Omental fat pad (tissue), 4 donors: ENCODE data around the gene SIRT4. TPM values are rescaled to one million over a fixed set of nuclear protein-coding genes. Genes with fewer than 3 reads are reported as not detected.
A peak's percentile ranks its signal among the peaks of the same experiment; 100 is the strongest.

Experiments used
- ATAC-seq: fragments of 150-250 bp; one replicate; pipeline ENCODE4 v1.9.1; 2016; ENCODE audit warnings: mild to moderate bottlenecking, moderate library complexity; ENCODE audit not compliant: low FRiP score
- DNase-seq: peaks from one replicate; pipeline ENCODE4 v3.0.0-alpha.2; 2019; ENCODE audit warnings: low spot score
- small RNA-seq: library from RNA; depleted of rRNA; stranded (forward); fragments of <200 nt; gene quantifications from one replicate; pipeline ENCODE3, GENCODE V24; 2016
- total RNA-seq, 4 donors: library from RNA; depleted of rRNA; stranded (reverse); fragments of >200 nt; gene quantifications; one replicate each; pipeline ENCODE4 v1.1.0, GENCODE V29; 2016
- TF ChIP-seq, protein P1 (sequence below), 3 donors: fragments of 450-650 bp; IDR thresholded peaks; one replicate each; pipeline ENCODE4 v1.5.1; 2016 to 2017; ENCODE audit warnings: antibody characterized with exemption in 3 of 3, mild to moderate bottlenecking in 3 of 3, moderate library complexity in 2 of 3

SIRT4 gene
- total RNA-seq, 4 donors from 2014 or later = 1.3 to 2.4 (median 1.4) TPM; not detected in 1

DNA sequence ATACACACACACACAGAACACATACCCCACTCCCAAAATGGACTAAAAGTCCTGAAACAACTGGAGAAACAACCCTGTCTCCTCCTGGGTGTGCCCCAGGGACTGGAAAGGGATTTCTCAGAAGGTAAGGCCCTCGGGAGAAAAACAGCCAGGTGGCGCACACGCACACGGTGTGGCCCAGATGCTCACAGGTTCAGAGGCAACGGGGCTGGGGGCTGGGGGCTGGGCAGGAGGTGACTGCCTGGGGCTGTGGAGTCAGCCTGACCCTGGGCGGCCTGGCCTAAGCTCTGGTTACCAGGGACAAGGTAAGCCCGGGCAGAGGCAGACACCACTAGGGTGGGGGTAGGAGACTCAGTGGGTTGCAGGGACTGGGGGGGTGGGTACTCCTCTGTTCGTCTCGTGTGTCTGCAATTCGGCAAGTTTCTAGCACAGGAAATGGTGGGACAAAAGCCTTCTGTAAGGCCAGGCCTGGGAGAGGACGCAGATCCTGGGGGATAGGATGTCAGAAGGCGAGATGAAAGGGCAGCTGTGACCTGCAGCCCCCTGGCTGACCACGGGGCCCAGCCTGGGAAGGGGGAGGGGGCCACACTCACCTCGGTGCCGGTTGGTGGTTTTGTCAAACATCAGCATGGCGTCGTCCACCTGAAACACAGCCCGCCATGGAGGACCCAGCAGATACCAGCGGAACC, 56.4 kb downstream of the SIRT4 start:
- ATAC-seq (no peak), DNase-seq (no peak)
- TF ChIP-seq, protein P1, sequence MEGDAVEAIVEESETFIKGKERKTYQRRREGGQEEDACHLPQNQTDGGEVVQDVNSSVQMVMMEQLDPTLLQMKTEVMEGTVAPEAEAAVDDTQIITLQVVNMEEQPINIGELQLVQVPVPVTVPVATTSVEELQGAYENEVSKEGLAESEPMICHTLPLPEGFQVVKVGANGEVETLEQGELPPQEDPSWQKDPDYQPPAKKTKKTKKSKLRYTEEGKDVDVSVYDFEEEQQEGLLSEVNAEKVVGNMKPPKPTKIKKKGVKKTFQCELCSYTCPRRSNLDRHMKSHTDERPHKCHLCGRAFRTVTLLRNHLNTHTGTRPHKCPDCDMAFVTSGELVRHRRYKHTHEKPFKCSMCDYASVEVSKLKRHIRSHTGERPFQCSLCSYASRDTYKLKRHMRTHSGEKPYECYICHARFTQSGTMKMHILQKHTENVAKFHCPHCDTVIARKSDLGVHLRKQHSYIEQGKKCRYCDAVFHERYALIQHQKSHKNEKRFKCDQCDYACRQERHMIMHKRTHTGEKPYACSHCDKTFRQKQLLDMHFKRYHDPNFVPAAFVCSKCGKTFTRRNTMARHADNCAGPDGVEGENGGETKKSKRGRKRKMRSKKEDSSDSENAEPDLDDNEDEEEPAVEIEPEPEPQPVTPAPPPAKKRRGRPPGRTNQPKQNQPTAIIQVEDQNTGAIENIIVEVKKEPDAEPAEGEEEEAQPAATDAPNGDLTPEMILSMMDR (IDR thresholded peaks at IDR 0.05) = no peak

DNA sequence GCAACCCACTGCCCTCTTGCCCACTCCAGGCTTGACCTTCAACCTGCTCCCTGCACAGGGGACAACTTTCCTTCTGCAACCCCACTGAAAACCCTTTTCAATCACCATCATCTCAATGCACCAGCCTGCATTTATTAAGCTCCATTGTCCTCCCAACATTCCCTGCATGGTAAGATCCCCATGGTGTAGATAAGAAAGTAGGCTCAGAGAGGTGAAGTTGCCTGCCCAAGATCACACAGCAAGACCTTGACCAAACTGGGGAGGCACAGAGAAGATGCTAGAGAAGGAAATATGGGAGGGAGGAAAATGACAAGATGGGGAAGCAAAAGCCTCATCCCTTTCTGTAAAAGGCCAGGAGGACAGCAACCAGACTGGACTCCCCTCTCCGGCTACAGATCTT, 57.0 kb downstream of the SIRT4 start:
- ATAC-seq (no peak), DNase-seq (no peak)
- TF ChIP-seq, protein P1 (IDR thresholded peaks at IDR 0.05) = no peak

- TF ChIP-seq, protein P1 (IDR thresholded peaks at IDR 0.05) = no peak
- no peak for DNase-seq
- no peak for ATAC-seq
Measured at GRCh38 chr12:120361506-120362208, 59.5 kb downstream of the SIRT4 start.

Small RNA genes within 50 kb of the gene (small RNA-seq; reads per million reads assigned to genes)
- gene RNU4-1 (1,679 reads per million, percentile 99 among the genes with 10 or more reads in this experiment), gene RNU4-2 (912 reads per million, percentile 99 among the genes with 10 or more reads in this experiment), gene RNU6-1088P (not detected)

Other genes with a start within 250 kb of the SIRT4 start
- gene RAB35, start 185.6 kb upstream of the SIRT4 start, total RNA-seq = 10 to 100 TPM; 22.4 to 36.1 (median 25.9) TPM
- 10 to 100 TPM; 52.5 to 99.4 (median 72.1) TPM for gene GCN1, start 107.6 kb upstream of the SIRT4 start, total RNA-seq
- gene RPLP0, start 101.2 kb upstream of the SIRT4 start, total RNA-seq = 1,000 to 10,000 TPM; 2,289 to 4,489 (median 2,885) TPM
- 100 to 1,000 TPM in 1 of 4 donors, 10 to 100 TPM in 3; 40.0 to 151 (median 73.1) TPM for gene PXN, start 36.6 kb upstream of the SIRT4 start, total RNA-seq
- gene RNU4-2, start 10.4 kb upstream of the SIRT4 start, total RNA-seq = under 1 TPM; under 0.01 TPM
- under 1 TPM in 2 of 4 donors, not detected in 2; under 0.01 TPM for gene RNU4-1, start 9.1 kb upstream of the SIRT4 start, total RNA-seq
- gene PLA2G1B, start 25.5 kb downstream of the SIRT4 start, total RNA-seq = not detected
- 1 to 10 TPM in 1 of 4 donors, under 1 TPM in 2, not detected in 1; 0.13 to 2.0 (median 0.37) TPM for gene MSI1, start 66.8 kb downstream of the SIRT4 start, total RNA-seq
- 100 to 1,000 TPM; 374 to 751 (median 529) TPM for gene COX6A1, start 135.8 kb downstream of the SIRT4 start, total RNA-seq
- 10 to 100 TPM; 11.3 to 21.6 (median 16.2) TPM for gene TRIAP1, start 144.1 kb downstream of the SIRT4 start, total RNA-seq
- gene GATC, start 144.1 kb downstream of the SIRT4 start, total RNA-seq = 10 to 100 TPM; 22.8 to 30.7 (median 24.2) TPM
- gene SRSF9, start 167.4 kb downstream of the SIRT4 start, total RNA-seq = 10 to 100 TPM; 62.3 to 88.7 (median 71.4) TPM
- 100 to 1,000 TPM; 142 to 209 (median 175) TPM for gene DYNLL1, start 193.8 kb downstream of the SIRT4 start, total RNA-seq
- gene COQ5, start 226.8 kb downstream of the SIRT4 start, total RNA-seq = 10 to 100 TPM; 14.4 to 31.2 (median 25.4) TPM
- gene RNF10, start 232.0 kb downstream of the SIRT4 start, total RNA-seq = 100 to 1,000 TPM; 124 to 217 (median 167) TPM